Smooth muscle cell of the pulmonary artery (primary cell): ENCODE results near the gene ZFYVE28. TPM values are rescaled to one million over a fixed set of nuclear protein-coding genes. Genes with fewer than 3 reads are reported as not detected.

Experiments used
- total RNA-seq: library from RNA; depleted of rRNA; stranded (reverse); fragments of >200 nt; gene quantifications from 2 replicates; pipeline ENCODE4 v1.2.3, GENCODE V29; 2014

Gene ZFYVE28
- total RNA-seq = 12.4 and 22.5 TPM in 2 replicates

GRCh38 chr4:2417765-2418649, at the start of gene ZFYVE28:
Gene ZFYVE28, minus strand, starts transcription at chr4:2418645. Its CDS starts 322 bp downstream, at chr4:2418323.

GRCh38 chr4:2418650-2419571, 466 bp upstream of the ZFYVE28 start, which contains the start of gene CFAP99:
Gene CFAP99, plus strand, starts transcription at chr4:2418955.

GRCh38 chr4:2261853-2262144, 156.6 kb downstream of the ZFYVE28 start, which contains the start of gene MXD4:
Gene MXD4, minus strand, starts transcription at chr4:2262109. Its CDS starts 129 bp downstream, at chr4:2261980.

GRCh38 chr4:2241410-2242353, 176.8 kb downstream of the ZFYVE28 start, which contains the start of the genes HAUS3 and POLN:
Gene HAUS3, minus strand, starts transcription at chr4:2242121. Its CDS starts 1,175 bp downstream, at chr4:2240946.
Gene POLN, minus strand, starts transcription at chr4:2242121. Its CDS starts 12,890 bp downstream, at chr4:2229231.

Other genes starting within 250 kb of the ZFYVE28 start
- gene HAUS3, start 176.5 kb downstream of the ZFYVE28 start, total RNA-seq = 7.2 and 7.8 TPM in 2 replicates
- 3.9 and 5.1 TPM in 2 replicates for gene POLN, start 176.5 kb downstream of the ZFYVE28 start, total RNA-seq
- gene MXD4, start 156.5 kb downstream of the ZFYVE28 start, total RNA-seq = 51.7 and 73.8 TPM in 2 replicates
- gene CFAP99, start 310 bp upstream of the ZFYVE28 start, total RNA-seq = 0.13 TPM in 1 of 2 replicates, not detected in the other
- 48.2 and 54.5 TPM in 2 replicates for gene RNF4, start 50.5 kb upstream of the ZFYVE28 start, total RNA-seq
- 13.2 and 13.5 TPM in 2 replicates for gene FAM193A, start 118.0 kb upstream of the ZFYVE28 start, total RNA-seq